Epithelial cell of esophagus (primary cell): Measurements from ENCODE around the gene APH1B.

ENCODE experiments used
- DNase-seq: peaks from one replicate; pipeline ENCODE4 v3.0.0; 2010; ENCODE audit warnings: low read depth
- H3K4me3 ChIP-seq: 2 replicates; pipeline ENCODE4 v1.5.1; 2011; ENCODE audit warnings: mild to moderate bottlenecking, low read length, control low read depth
- CTCF ChIP-seq: IDR thresholded peaks from 2 replicates; pipeline ENCODE4 v1.5.1; 2011; ENCODE audit warnings: low read depth, mild to moderate bottlenecking, low read length, control low read depth, inconsistent platforms; ENCODE audit not compliant: insufficient read depth; ENCODE audit errors: missing control alignments

APH1B gene

GRCh38 chr15:63258658-63259057 lies 18.7 kb upstream of the APH1B start:
- DNase-seq, result no peak
- H3K4me3 ChIP-seq, result no peak overlapping the region
- no peak for TF ChIP-seq CTCF

GRCh38 chr15:63260791-63261190 lies 16.6 kb upstream of the APH1B start:
- no peak for TF ChIP-seq CTCF
- no peak overlapping the region for H3K4me3 ChIP-seq
- no peak for DNase-seq

GRCh38 chr15:63261311-63261710 lies 16.1 kb upstream of the APH1B start:
- TF ChIP-seq CTCF, result no peak
- DNase-seq, result no peak
- no peak overlapping the region for H3K4me3 ChIP-seq

- no peak for TF ChIP-seq CTCF
- no peak overlapping the region for H3K4me3 ChIP-seq
These were observed 13.9 kb upstream of the APH1B start for GRCh38 chr15:63263519-63263918.

GRCh38 chr15:63264688-63265293 lies 12.6 kb upstream of the APH1B start:
- no peak overlapping the region for H3K4me3 ChIP-seq
- TF ChIP-seq CTCF, result no peak
- no peak for DNase-seq

More at GRCh38 chr15:63263519-63263918, 13.9 kb upstream of the APH1B start:
- no peak for DNase-seq

GRCh38 chr15:63274427-63274826 lies 3.0 kb upstream of the APH1B start:
- no peak overlapping the region for H3K4me3 ChIP-seq
- TF ChIP-seq CTCF, result no peak
- no peak for DNase-seq

- TF ChIP-seq CTCF, result no peak
- H3K4me3 ChIP-seq, result peak overlapping the region; percentile 55
- DNase-seq, result no peak
These were observed 915 bp upstream of the APH1B start for GRCh38 chr15:63276342-63277037.
